HG02678 (cell line): ENCODE results near the gene FGF11.

Experiments
- ATAC-seq: cut with Tn5 transposase; IDR thresholded peaks from one replicate; pipeline ENCODE4 v1.9.1; 2021; ENCODE audit warnings: mild to moderate bottlenecking, moderate library complexity; ENCODE audit not compliant: unreplicated experiment

FGF11 gene

GRCh38 chr17:7407485-7408251, 31.6 kb upstream of the FGF11 start, which contains the start of gene NLGN2:
Gene NLGN2 (plus strand): TSS chr17:7407845. CDS start chr17:7408256, 411 bp downstream.
- ATAC-seq: no peak

GRCh38 chr17:7408252-7408727, 31.0 kb upstream of the FGF11 start:
- ATAC-seq: no peak

DNA sequence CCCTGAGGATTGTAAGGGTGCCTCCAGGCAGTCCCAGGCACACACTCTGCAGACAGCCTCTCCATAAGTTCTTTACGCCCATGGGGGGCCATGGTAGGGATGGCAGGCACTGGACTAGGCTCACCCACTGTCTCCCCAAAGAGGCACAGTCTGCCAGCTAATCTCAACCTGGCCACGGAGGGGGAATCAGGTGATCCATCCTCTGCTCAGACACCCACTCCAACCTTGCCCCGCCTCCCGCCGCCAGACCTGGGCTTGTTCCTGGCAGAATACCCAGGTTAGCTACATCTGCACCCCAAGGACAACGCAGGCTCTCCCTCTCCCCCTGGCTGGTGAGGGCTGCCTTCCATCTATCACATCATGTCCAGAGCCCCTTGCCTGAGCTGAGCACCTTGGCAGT, 30.4 kb upstream of the FGF11 start:
- ATAC-seq: no peak

DNA sequence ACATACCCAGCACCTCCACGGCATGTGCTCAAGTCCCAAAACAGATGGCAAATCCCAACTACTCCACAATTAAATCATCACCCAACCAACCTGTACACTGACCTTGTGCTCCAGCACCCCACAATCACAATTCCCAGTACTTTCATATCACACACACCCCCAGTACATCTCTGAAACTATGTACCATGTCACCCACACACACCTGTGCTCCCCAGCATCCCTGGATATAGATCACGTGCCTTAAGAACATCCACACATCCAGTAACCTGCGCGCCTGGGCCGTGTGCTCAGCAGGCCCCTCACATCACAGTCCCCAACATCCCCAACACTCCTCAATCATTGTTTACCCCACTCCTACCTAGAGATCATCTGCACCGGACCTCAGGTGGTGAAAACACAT, 29.6 kb upstream of the FGF11 start:
- no peak for ATAC-seq

DNA sequence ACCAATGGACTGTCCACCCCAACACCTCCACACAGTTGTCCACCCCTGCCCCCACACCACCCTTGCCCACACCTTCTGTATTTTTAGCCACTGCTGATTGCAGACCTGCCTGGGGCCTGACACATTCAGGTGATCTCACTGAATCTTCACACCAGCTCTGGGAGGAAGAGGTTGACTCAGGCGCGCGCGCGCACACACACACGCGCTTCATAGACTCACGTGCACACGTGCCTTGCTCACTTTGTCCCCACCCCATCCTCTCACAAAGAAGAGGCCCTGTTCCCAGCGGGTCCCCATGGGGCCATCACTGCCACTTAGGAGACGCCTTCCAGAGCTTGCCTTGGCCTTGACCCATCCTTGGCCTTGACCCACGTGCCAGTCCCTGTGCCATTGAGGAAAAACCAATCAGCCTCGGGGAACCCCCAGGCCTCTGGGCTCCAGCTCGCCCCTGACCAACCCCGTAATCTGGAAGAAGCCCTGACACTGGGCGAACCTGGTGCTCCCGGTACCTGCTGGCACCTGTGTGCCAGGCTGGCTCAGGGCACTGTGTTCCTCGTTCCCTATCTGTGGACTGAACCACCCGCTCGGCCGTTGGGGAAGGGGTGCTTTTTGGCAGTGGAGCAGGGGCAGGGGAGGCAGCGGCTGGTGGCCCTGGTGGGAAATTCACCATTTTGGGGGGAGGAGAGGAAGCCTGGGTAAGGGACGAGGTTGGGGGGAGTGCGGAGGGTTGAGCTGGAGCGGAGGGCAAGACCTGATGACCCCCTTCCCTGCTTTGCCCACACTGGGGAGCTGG, 28.5 kb upstream of the FGF11 start:
- no peak for ATAC-seq

DNA sequence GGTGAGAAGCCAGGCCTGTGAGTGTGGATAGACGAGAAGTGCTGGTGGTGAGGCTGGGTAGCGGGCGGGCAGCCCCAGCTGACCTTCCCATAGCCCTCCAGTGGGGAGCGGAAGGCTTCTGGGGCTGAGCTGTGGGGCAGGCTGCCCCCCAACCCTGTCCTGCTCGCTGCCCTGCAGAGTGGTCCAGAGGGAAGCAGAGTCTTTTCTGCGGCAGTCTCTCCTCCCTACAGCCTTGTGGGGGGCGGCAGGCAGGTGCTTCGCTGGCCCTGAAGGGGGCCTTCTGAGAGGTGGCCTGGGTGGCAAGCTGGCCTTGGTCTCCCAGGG, 27.9 kb upstream of the FGF11 start:
- no peak for ATAC-seq

GRCh38 chr17:7413346-7413985, 25.8 kb upstream of the FGF11 start:
- ATAC-seq: no peak

DNA sequence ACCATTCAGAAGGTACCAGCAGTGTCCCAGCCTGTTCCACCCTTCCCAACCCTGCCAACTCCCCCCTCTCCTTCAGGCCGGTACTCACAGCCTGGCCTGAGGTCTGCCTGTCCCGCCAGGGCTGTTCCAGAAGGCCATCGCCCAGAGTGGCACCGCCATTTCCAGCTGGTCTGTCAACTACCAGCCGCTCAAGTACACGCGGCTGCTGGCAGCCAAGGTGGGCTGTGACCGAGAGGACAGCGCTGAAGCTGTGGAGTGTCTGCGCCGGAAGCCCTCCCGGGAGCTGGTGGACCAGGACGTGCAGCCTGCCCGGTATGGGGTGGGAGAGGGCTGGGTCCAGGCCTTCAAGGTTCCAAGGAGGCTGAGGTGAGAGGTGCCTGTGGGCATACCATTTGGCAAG, 24.5 kb upstream of the FGF11 start:
- ATAC-seq: no peak

GRCh38 chr17:7415784-7416183, 23.5 kb upstream of the FGF11 start:
- ATAC-seq: no peak

DNA sequence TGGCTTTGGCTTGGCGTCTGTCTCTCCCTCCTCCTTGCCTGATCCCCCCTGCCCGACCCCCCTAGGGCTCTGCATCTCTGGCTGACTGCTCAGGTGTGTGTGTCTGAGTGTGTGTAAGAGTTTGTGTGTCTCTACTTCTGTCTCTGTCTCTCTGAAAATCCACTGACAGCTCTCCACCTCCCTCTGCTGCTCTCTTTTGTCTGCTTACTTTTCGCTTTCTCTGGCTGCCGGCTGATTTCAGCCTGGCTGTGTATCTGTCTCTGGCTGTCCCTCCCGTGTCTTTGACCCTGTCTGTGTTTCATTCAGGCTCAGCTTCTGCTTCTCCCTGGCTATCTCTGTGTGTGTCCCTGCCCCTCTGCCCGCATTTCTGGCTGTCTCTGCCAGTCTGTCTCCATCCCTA, 23.0 kb upstream of the FGF11 start:
- no peak for ATAC-seq

- no peak for ATAC-seq
Measured at GRCh38 chr17:7417056-7417655, 22.2 kb upstream of the FGF11 start.

DNA sequence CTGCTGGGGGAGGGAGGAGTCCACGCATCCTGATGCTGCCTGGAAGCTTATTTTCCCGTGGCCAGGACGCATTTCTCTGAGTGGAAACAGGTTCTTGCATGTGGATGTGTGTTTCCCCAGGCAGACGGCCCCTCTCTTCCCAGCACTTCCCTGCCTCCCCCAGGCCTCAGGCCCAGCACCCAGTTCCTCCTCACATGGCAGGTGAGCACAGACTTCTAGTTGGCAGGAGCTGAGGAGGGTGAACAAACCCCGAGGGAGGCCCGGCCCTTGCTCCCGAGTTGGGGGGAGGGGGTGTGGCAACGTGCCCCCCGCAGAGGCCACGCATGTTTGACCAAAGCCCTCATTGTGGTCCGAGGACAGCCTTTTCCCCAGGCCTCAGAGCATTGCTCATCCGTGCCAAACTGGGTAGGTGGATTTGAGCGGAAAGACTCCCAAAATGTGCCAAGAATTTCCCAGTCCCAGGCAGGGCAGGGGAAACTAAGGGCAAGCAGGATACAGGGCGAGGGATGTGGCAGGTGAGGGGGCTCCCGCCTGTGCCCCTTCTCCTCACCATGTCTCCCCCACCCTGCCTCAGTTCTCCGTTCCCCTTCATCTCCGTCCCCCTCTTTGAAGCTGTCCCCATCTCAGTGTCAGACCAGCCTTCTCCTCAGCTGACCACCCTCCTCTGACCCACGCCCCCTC, 20.7 kb upstream of the FGF11 start:
- no peak for ATAC-seq

DNA sequence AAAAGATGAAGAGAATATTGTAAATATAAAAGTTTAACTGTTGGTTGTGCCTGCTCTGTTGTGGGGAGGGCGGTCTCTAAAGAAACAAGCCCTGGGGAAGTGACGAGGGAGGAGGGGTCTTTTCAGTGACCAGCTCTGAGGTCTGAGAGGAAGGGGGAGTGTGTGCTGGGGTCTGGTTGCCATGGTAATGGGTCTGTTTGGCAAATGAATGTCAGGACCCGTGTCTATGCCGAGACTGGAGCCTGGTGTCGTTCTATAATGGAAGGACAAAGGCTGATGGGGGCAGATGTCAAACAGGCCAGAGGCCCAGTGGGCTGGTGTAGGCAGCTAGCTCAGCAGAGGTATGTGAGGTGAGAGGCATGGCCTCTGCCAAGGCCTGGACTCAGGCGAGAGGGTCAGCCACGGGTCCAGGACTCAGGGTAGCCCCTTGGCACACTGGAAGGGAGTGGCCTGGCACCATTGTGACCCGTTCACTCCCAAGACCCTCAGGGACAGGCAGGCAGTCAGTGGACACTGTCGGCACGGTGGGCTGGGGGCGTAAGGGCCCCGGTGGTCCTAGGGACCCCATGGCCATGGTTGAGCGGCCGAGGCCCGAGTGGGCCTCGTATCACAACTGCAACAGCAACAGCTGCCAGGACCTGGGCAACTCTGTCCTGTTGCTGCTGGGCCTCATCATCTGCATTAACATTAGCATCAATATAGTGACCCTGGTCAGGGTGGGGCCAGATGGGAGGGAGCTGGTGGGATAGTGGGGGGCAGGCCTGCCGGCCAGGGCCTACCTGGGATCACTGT, 19.3 kb upstream of the FGF11 start, which contains the start of gene SPEM1:
Gene SPEM1, plus strand, starts transcription at position 506 of the 792 bp plus-strand sequence. Its CDS starts 61 bp downstream, at position 567.
- no peak for ATAC-seq

DNA sequence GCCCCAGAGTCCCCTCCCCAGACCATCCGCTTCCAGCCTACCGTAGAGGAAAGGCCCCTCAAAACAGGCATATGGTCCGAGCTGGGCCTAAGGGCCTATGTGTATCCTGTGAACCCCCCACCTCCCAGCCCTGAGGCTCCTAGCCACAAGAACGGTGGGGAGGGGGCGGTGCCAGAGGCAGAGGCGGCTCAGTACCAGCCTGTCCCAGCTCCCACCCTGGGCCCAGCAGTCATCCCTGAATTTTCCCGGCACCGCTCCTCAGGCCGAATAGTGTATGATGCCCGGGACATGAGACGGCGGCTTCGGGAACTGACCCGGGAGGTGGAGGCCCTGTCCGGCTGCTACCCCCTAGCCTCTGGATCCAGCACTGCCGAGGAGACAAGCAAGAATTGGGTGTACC, 18.1 kb upstream of the FGF11 start:
- ATAC-seq: no peak

DNA sequence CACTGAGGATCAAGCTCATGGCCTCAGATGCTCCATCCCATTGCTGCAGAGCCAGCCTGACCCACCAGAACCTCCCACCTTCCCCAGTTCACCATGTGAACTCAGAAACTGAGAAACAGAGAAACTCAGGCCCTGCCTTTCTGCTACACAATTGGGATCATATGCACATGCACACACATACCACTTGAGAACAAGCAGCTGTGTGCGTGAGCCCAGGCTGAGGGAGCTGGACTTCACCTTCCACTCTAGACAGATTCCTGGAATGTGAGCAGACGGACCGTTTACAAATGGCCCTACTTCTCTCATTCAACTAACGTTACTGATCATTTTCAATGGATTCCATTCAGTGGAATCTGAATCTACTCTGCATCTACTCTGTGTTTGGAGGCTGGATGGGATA, 15.6 kb upstream of the FGF11 start:
- no peak for ATAC-seq

DNA sequence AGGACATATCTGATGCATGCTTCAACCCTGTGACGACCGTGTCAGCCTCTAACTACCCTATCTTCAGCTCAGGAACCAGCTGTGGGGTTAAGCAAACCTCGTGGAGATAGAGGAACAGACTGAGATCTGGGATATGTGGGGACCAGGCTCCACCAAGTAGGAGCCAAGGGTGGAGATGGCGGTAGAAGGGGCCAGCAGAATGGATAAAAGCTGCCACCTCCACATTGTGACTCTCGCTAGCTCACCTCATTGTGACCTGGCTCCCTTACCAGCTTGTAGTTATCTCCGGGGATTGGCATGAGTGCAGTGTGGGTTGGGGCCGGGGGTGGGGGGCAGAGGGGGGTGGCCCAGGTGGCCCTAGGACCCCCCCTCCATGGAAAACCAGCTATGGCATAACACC, 14.0 kb upstream of the FGF11 start, which contains the start of gene SPEM2:
Gene SPEM2, plus strand, starts transcription at position 301 of the 400 bp plus-strand sequence. Its CDS starts 73 bp downstream, at position 374.
- no peak for ATAC-seq

- no peak for ATAC-seq
Measured at GRCh38 chr17:7425756-7426155, 13.6 kb upstream of the FGF11 start.

DNA sequence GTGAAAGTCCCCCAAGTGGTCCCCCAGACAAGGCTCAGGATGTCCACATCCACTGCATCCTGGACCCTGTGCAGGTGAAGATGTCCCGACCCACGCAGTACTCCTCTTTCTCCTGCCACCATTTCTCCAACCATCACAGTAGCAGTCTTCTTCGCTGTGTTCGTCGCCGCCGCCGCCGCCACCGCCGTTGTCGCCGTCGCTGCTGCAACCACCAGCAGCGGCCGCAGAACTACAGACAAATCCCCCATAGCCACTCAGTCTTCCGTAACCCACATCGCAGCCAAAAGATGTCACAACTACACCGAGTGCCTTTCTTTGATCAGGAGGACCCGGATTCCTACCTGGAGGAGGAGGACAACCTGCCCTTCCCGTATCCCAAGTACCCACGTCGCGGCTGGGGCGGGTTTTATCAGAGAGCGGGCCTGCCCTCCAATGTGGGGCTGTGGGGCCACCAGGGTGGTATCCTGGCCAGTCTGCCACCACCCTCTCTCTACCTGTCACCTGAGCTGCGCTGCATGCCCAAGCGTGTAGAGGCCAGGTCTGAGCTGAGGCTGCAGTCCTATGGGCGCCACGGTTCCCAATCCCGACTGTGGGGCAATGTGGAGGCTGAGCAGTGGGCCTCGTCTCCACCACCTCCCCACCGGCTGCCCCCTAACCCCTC, 13.0 kb upstream of the FGF11 start:
- ATAC-seq: no peak

DNA sequence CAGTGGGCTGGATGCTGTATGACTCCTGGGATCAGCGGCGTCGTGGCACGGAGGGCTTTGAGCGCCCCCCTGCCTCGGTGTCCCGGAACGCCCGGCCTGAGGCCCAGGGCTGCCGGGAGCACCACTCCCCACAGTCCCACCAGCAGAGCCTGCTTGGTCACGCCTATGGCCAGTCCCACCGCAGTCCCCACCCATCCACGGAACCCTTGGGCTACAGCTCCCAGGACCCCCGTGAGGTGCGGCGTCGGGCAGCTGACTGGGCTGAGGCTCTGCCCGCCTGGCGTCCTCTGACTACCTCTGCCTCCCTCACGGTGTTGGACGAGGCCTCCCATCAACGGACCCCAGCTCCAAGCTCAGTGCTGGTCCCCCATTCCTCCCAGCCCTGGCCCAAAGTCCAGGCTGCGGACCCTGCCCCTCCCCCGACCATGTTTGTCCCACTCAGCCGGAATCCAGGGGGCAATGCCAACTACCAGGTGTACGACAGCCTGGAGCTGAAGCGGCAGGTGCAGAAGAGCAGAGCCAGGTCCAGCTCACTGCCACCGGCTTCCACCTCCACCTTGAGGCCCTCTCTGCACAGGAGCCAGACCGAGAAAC, 12.3 kb upstream of the FGF11 start:
- no peak for ATAC-seq
